Measurements from ENCODE around the gene AJUBA.

DNA sequence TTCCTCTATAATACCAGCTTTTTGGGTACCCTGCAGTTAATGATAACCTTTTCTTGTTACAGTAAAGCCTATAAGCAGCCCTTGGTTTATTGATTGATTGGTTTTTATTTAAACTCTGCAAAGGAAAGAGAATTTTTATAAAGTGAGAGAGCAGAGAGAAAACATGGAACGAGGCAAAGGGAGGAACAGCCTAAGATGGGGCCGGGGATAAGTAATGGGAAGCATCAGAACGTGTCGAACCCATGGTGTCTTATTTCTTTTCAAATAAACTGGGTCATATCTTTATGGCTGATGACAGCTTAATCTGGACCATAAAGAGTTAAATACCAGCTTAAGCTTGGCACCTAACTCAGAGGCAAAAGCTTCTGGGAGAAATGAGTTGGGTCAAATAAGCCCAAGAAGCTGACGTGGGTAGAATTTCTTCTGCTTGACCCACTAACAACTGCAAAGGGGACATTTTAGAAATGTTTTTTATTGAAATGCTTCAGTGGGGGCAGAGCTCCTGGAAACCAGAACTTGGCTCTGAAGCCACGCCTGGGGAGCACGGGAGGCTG, 39.6 kb upstream of the AJUBA start:
- TF ChIP-seq, protein P1, sequence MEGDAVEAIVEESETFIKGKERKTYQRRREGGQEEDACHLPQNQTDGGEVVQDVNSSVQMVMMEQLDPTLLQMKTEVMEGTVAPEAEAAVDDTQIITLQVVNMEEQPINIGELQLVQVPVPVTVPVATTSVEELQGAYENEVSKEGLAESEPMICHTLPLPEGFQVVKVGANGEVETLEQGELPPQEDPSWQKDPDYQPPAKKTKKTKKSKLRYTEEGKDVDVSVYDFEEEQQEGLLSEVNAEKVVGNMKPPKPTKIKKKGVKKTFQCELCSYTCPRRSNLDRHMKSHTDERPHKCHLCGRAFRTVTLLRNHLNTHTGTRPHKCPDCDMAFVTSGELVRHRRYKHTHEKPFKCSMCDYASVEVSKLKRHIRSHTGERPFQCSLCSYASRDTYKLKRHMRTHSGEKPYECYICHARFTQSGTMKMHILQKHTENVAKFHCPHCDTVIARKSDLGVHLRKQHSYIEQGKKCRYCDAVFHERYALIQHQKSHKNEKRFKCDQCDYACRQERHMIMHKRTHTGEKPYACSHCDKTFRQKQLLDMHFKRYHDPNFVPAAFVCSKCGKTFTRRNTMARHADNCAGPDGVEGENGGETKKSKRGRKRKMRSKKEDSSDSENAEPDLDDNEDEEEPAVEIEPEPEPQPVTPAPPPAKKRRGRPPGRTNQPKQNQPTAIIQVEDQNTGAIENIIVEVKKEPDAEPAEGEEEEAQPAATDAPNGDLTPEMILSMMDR (IDR thresholded peaks at IDR 0.05), result no peak
- TF ChIP-seq POLR2A (IDR thresholded peaks at IDR 0.05), result no peak

All from prostate gland (tissue), 2 donors.